Non-pigmented ciliary epithelial cell (primary cell): ENCODE results near the gene CTNNB1.
"Not testable (repeated sequence)": the region's sequence is repeated elsewhere in the genome, so short reads cannot be mapped to it uniquely, and the experiment has no call there.

Experiments used
- DNase-seq: peaks from one replicate; pipeline ENCODE4 v3.0.0-alpha.2; 2010; ENCODE audit warnings: low read depth

Gene CTNNB1

GRCh38 chr3:41258239-41258800 lies 59.0 kb downstream of the CTNNB1 start:
- DNase-seq = no peak

- no peak for DNase-seq
Observed at GRCh38 chr3:41259449-41260062, 60.3 kb downstream of the CTNNB1 start.

- DNase-seq = no peak
Observed at GRCh38 chr3:41260063-41260450, 60.8 kb downstream of the CTNNB1 start.

GRCh38 chr3:41265011-41265545 lies 65.8 kb downstream of the CTNNB1 start:
- no peak for DNase-seq

- DNase-seq = peak; percentile 73
Observed at GRCh38 chr3:41265823-41266273, 66.5 kb downstream of the CTNNB1 start.

- DNase-seq = peak; percentile 94
Observed at GRCh38 chr3:41267975-41268640, 68.8 kb downstream of the CTNNB1 start.

GRCh38 chr3:41272667-41273066 lies 73.4 kb downstream of the CTNNB1 start:
- no peak for DNase-seq

GRCh38 chr3:41274944-41275668 lies 75.8 kb downstream of the CTNNB1 start:
- no peak for DNase-seq

GRCh38 chr3:41276191-41276590 lies 76.9 kb downstream of the CTNNB1 start:
- DNase-seq = no peak

GRCh38 chr3:41277790-41278465 lies 78.6 kb downstream of the CTNNB1 start:
- no peak for DNase-seq

GRCh38 chr3:41284934-41285333 lies 85.6 kb downstream of the CTNNB1 start:
- DNase-seq = not testable (repeated sequence)

GRCh38 chr3:41286305-41286704 lies 87.0 kb downstream of the CTNNB1 start:
- DNase-seq = no peak

- no peak for DNase-seq
Observed at GRCh38 chr3:41288785-41289184, 89.5 kb downstream of the CTNNB1 start.
